H9 (cell line): Measurements from ENCODE around the gene C1QTNF9. TPM values are rescaled to one million over a fixed set of nuclear protein-coding genes. Genes with fewer than 3 reads are reported as not detected.

Source experiments
- DNase-seq: peaks from one replicate; pipeline ENCODE4 v3.0.0-alpha.2; 2017
- H2AFZ ChIP-seq: one replicate; pipeline ENCODE4 v1.6.1; 2013; ENCODE audit warnings: mild to moderate bottlenecking, low read length, control low read depth, moderate library complexity
- H2AK5ac ChIP-seq: 2 replicates; pipeline ENCODE4 v1.6.1; 2013; ENCODE audit warnings: low read length, control low read depth, mixed read lengths; ENCODE audit not compliant: insufficient read length
- H2BK120ac ChIP-seq: one replicate; pipeline ENCODE4 v1.6.1; 2013; ENCODE audit warnings: low read depth, mild to moderate bottlenecking, low read length, control low read depth, inconsistent platforms; ENCODE audit not compliant: poor library complexity, severe bottlenecking
- H2BK12ac ChIP-seq: 2 replicates; pipeline ENCODE4 v1.6.1; 2013; ENCODE audit warnings: low read length, control low read depth, mixed read lengths, low read depth; ENCODE audit not compliant: insufficient read length
- H2BK15ac ChIP-seq: 2 replicates; pipeline ENCODE4 v1.6.1; 2013; ENCODE audit warnings: low read depth, low read length, control low read depth
- H2BK20ac ChIP-seq: one replicate; pipeline ENCODE4 v1.6.1; 2013; ENCODE audit warnings: low read depth, mild to moderate bottlenecking, low read length, control low read depth, inconsistent platforms; ENCODE audit not compliant: poor library complexity, severe bottlenecking
- H2BK5ac ChIP-seq: 2 replicates; pipeline ENCODE4 v1.6.1; 2013; ENCODE audit warnings: low read length, control low read depth, mixed read lengths; ENCODE audit not compliant: insufficient read length
- H3K14ac ChIP-seq: 2 replicates; pipeline ENCODE4 v1.6.1; 2013; ENCODE audit warnings: low read length, control low read depth; ENCODE audit not compliant: insufficient read depth
- H3K18ac ChIP-seq: 2 replicates; pipeline ENCODE4 v1.6.1; 2013; ENCODE audit warnings: low read depth, mild to moderate bottlenecking, mixed read lengths, low read length, control low read depth; ENCODE audit not compliant: insufficient read length
- H3K23ac ChIP-seq: 2 replicates; pipeline ENCODE4 v1.6.1; 2013; ENCODE audit warnings: low read length, control low read depth, mixed read lengths, low read depth; ENCODE audit not compliant: insufficient read length
- H3K23me2 ChIP-seq: 2 replicates; pipeline ENCODE4 v1.6.1; 2013; ENCODE audit warnings: low read depth, mild to moderate bottlenecking, mixed read lengths, low read length, control low read depth; ENCODE audit not compliant: insufficient read length, poor library complexity, severe bottlenecking
- H3K27ac ChIP-seq: 2 replicates; pipeline ENCODE4 v1.5.1; 2013; ENCODE audit warnings: low read length, control low read depth, mixed read lengths, low read depth; ENCODE audit not compliant: insufficient read length
- H3K27me3 ChIP-seq: 2 replicates; pipeline ENCODE4 v1.6.1; 2013; ENCODE audit warnings: low read length, control low read depth, inconsistent platforms; ENCODE audit not compliant: insufficient read depth
- H3K4ac ChIP-seq: 2 replicates; pipeline ENCODE4 v1.6.1; 2013; ENCODE audit warnings: low read depth, mild to moderate bottlenecking, control low read depth, inconsistent platforms, low read length, moderate library complexity
- H3K4me1 ChIP-seq: 2 replicates; pipeline ENCODE4 v1.6.1; 2013; ENCODE audit warnings: low read length, control low read depth, inconsistent platforms; ENCODE audit not compliant: insufficient read depth
- H3K4me2 ChIP-seq: 2 replicates; pipeline ENCODE4 v1.6.1; 2013; ENCODE audit warnings: low read length, control low read depth, mixed read lengths; ENCODE audit not compliant: insufficient read length, insufficient read depth
- H3K56ac ChIP-seq: 2 replicates; pipeline ENCODE4 v1.6.1; 2013; ENCODE audit warnings: low read depth, mild to moderate bottlenecking, mixed read lengths, low read length, control low read depth; ENCODE audit not compliant: insufficient read length
- H3K79me1 ChIP-seq: 2 replicates; pipeline ENCODE4 v1.6.1; 2013; ENCODE audit warnings: low read depth, mild to moderate bottlenecking, moderate library complexity, low read length, control low read depth, inconsistent platforms; ENCODE audit not compliant: insufficient read depth, poor library complexity, severe bottlenecking
- H3K79me2 ChIP-seq: 2 replicates; pipeline ENCODE4 v1.6.1; 2013; ENCODE audit warnings: low read length, control low read depth, inconsistent platforms; ENCODE audit not compliant: insufficient read depth
- H3K9ac ChIP-seq: 2 replicates; pipeline ENCODE4 v1.6.1; 2013; ENCODE audit warnings: low read length, control low read depth, mixed read lengths; ENCODE audit not compliant: insufficient read length; ENCODE audit errors: extremely low read depth
- H3K9me3 ChIP-seq: one replicate; pipeline ENCODE4 v1.6.1; 2013; ENCODE audit warnings: low read depth, low read length, inconsistent platforms; ENCODE audit not compliant: control insufficient read depth
- H3T11ph ChIP-seq: one replicate; pipeline ENCODE4 v1.6.1; 2013; ENCODE audit warnings: mild to moderate bottlenecking, low read length, control low read depth, inconsistent platforms
- H4K20me1 ChIP-seq: one replicate; pipeline ENCODE4 v1.6.1; 2013; ENCODE audit not compliant: control insufficient read depth, insufficient read length, insufficient read depth
- H4K5ac ChIP-seq: 2 replicates; pipeline ENCODE4 v1.6.1; 2013; ENCODE audit warnings: low read depth, mild to moderate bottlenecking, mixed read lengths, low read length, control low read depth; ENCODE audit not compliant: insufficient read length
- H4K8ac ChIP-seq: replicated peaks from 2 replicates; pipeline ENCODE4 v1.6.1; 2013; ENCODE audit warnings: low read length, control low read depth, mixed read lengths, low read depth; ENCODE audit not compliant: insufficient read length
- H4K91ac ChIP-seq: 2 replicates; pipeline ENCODE4 v1.6.1; 2013; ENCODE audit warnings: low read depth, mild to moderate bottlenecking, moderate library complexity, mixed read lengths, low read length, control low read depth; ENCODE audit not compliant: insufficient read length
- H3K27ac Mint-ChIP-seq, 3 experiments: 2 replicates in 2 of 3; 3 replicates in 1 of 3; pipeline ENCODE4 v1.8.0; 2020 to 2021; ENCODE audit warnings: mixed read lengths in 3 of 3, mild to moderate bottlenecking in 1 of 3, moderate library complexity in 1 of 3
- H3K27me3 Mint-ChIP-seq: 2 replicates; pipeline ENCODE4 v1.8.0; 2021; ENCODE audit warnings: low read depth, mild to moderate bottlenecking, moderate library complexity, mixed read lengths
- H3K36me3 Mint-ChIP-seq, 3 experiments: 2 replicates in 2 of 3; 3 replicates in 1 of 3; pipeline ENCODE4 v1.8.0; 2020 to 2021; ENCODE audit warnings: low read depth in 3 of 3, mixed read lengths in 3 of 3; ENCODE audit not compliant: insufficient read depth in 1 of 3
- H3K4me1 Mint-ChIP-seq, 2 experiments: 2 replicates each; pipeline ENCODE4 v1.8.0; 2020; ENCODE audit warnings: mixed read lengths in 2 of 2
- H3K4me3 Mint-ChIP-seq, 2 experiments: 2 replicates in 1 of 2; 3 replicates in 1 of 2; pipeline ENCODE4 v1.8.0; 2020 to 2021; ENCODE audit warnings: mild to moderate bottlenecking in 2 of 2, mixed read lengths in 2 of 2, moderate library complexity in 1 of 2
- H3K9me3 Mint-ChIP-seq, 2 experiments: 2 replicates in 1 of 2; 3 replicates in 1 of 2; pipeline ENCODE4 v1.8.0; 2020; ENCODE audit warnings: mild to moderate bottlenecking in 2 of 2, mixed read lengths in 2 of 2, moderate library complexity in 1 of 2
- CTCF ChIP-seq: fragments of 200-600 bp; sonication (generic); conservative IDR thresholded peaks from 3 replicates; pipeline ENCODE4 v1.8.0; 2021; ENCODE audit warnings: antibody characterized with exemption, mild to moderate bottlenecking
- WGBS: extraction: QIAGEN DNeasy Blood & Tissue Kit; methylation state at CpG from one replicate; pipeline ENCODE4 v1.1.7; 2013; ENCODE audit warnings: missing lambda C conversion rate, low lambda C conversion rate, mixed read lengths; ENCODE audit not compliant: insufficient read length; ENCODE audit errors: extremely low coverage; 5-methylcytosine and 5-hydroxymethylcytosine counted together
- total RNA-seq: library from RNA; stranded (reverse); gene quantifications from 2 replicates; pipeline ENCODE4 v1.2.1, GENCODE V29; 2021

Gene C1QTNF9
- total RNA-seq, 1 experiment from 2014 or later, result not detected

GRCh38 chr13:24348385-24348784, 39.0 kb downstream of the C1QTNF9 start:
- Histone ChIP-seq H3K4me1 (no peaks in the 10 kb centered on the region), H2BK5ac (no peak overlapping the region), H3K23ac (no peak overlapping the region), H3K27me3 (no peaks in the 10 kb centered on the region), H3K9ac (no peak overlapping the region), H2BK15ac (no peak overlapping the region), H3K23me2 (no peaks in the 10 kb centered on the region), H4K91ac (no peak overlapping the region), H3K79me2 (no peaks in the 10 kb centered on the region), H3K27ac (no peak overlapping the region), H3K9me3 (no peaks in the 10 kb centered on the region), H4K8ac (no peak overlapping the region), H4K20me1 (no peaks in the 10 kb centered on the region), H2BK20ac (no peak overlapping the region), H3K4me2 (no peak overlapping the region), H2AFZ (no peak overlapping the region), H3K18ac (no peak overlapping the region), H3K56ac (no peak overlapping the region), H2BK120ac (no peak overlapping the region), H3K4ac (no peak overlapping the region), H2AK5ac (no peak overlapping the region), H3T11ph (no peak overlapping the region), H3K79me1 (no peaks in the 10 kb centered on the region), H4K5ac (no peak overlapping the region), H3K14ac (no peak overlapping the region), H2BK12ac (no peak overlapping the region)
- Mint-ChIP-seq H3K4me1 (no peaks in the 10 kb centered on the region), H3K9me3 (0 out of 5 replicates have a peak, but pooled peaks cover 0 to 4% of the 10 kb centered on the region in 2 experiments), H3K36me3 (no peaks in the 10 kb centered on the region), H3K27me3 (peaks cover 4% of the 10 kb centered on the region), H3K4me3 (no peak overlapping the region), H3K27ac (no peak overlapping the region)
- no peak for DNase-seq
- TF ChIP-seq CTCF, result no peak
- no CpG with 5 or more reads among the region's 5 CpGs for WGBS
